GM23338 (cell line): Measurements from ENCODE around the gene PITPNC1. TPM values are rescaled to one million over a fixed set of nuclear protein-coding genes. Genes with fewer than 3 reads are reported as not detected.
A peak's percentile ranks its signal among the peaks of the same experiment; 100 is the strongest.

Experiments used
- ATAC-seq: fragments of 200-7000 bp; cut with Tn5 transposase; 3 replicates; pipeline ENCODE4 v1.9.1; 2020
- DNase-seq: peaks from one replicate; pipeline ENCODE4 v3.0.0-alpha.2; 2015; ENCODE audit warnings: low spot score
- H2AFZ ChIP-seq: fragments of 200-600 bp; sonication (generic); 2 replicates; pipeline ENCODE4 v1.8.0; 2016; ENCODE audit warnings: antibody characterized with exemption, mild to moderate bottlenecking, moderate library complexity
- H3F3A ChIP-seq: fragments of 200-600 bp; sonication (generic); replicated peaks from 2 replicates; pipeline ENCODE4 v1.8.0; 2017; ENCODE audit warnings: antibody characterized with exemption, mixed run types, low read depth
- H3K27ac ChIP-seq: fragments of 200-600 bp; sonication (generic); 2 replicates; pipeline ENCODE4 v1.6.1; 2016; ENCODE audit warnings: low read depth
- H3K27me3 ChIP-seq: fragments of 200-600 bp; sonication (generic); 2 replicates; pipeline ENCODE4 v1.8.0; 2016; ENCODE audit warnings: mild to moderate bottlenecking, mixed run types, moderate library complexity; ENCODE audit not compliant: insufficient read depth
- H3K36me3 ChIP-seq: fragments of 200-600 bp; sonication (generic); 2 replicates; pipeline ENCODE4 v1.8.0; 2016; ENCODE audit warnings: mild to moderate bottlenecking; ENCODE audit not compliant: insufficient read depth
- H3K4me1 ChIP-seq: fragments of 200-600 bp; sonication (generic); 2 replicates; pipeline ENCODE4 v1.8.0; 2016; ENCODE audit warnings: mild to moderate bottlenecking, moderate library complexity; ENCODE audit not compliant: insufficient read depth
- H3K4me2 ChIP-seq: fragments of 200-600 bp; sonication (generic); 2 replicates; pipeline ENCODE4 v1.7.1; 2017; ENCODE audit warnings: mixed run types
- H3K4me3 ChIP-seq: fragments of 200-600 bp; sonication (generic); 2 replicates; pipeline ENCODE4 v1.6.1; 2016; ENCODE audit warnings: mixed run types
- H3K79me2 ChIP-seq: fragments of 200-600 bp; sonication (generic); replicated peaks from 2 replicates; pipeline ENCODE4 v1.8.0; 2017; ENCODE audit warnings: mild to moderate bottlenecking; ENCODE audit not compliant: insufficient read depth
- H3K9me2 ChIP-seq: fragments of 200-600 bp; sonication (generic); 2 replicates; pipeline ENCODE4 v1.8.0; 2017; ENCODE audit not compliant: insufficient read depth
- H4K20me1 ChIP-seq: fragments of 200-600 bp; sonication (generic); replicated peaks from 2 replicates; pipeline ENCODE4 v1.8.0; 2017; ENCODE audit warnings: mild to moderate bottlenecking; ENCODE audit not compliant: insufficient read depth
- H3K27ac Mint-ChIP-seq: 2 replicates; pipeline ENCODE4 v1.8.0; 2020; ENCODE audit warnings: inconsistent platforms, mild to moderate bottlenecking, moderate library complexity, mixed read lengths
- H3K27me3 Mint-ChIP-seq: 3 replicates; pipeline ENCODE4 v1.8.0; 2022; ENCODE audit warnings: low read depth, mild to moderate bottlenecking, moderate library complexity, mixed read lengths, inconsistent platforms; ENCODE audit not compliant: insufficient read depth, poor library complexity
- H3K36me3 Mint-ChIP-seq: 3 replicates; pipeline ENCODE4 v1.8.0; 2021; ENCODE audit warnings: low read depth, mild to moderate bottlenecking, inconsistent platforms, moderate library complexity, mixed read lengths
- H3K4me1 Mint-ChIP-seq: 3 replicates; pipeline ENCODE4 v1.8.0; 2020; ENCODE audit warnings: mild to moderate bottlenecking, inconsistent platforms, mixed read lengths
- H3K4me3 Mint-ChIP-seq: 3 replicates; pipeline ENCODE4 v1.8.0; 2021; ENCODE audit warnings: moderate library complexity, mild to moderate bottlenecking, inconsistent platforms, mixed read lengths
- H3K9me3 Mint-ChIP-seq: 3 replicates; pipeline ENCODE4 v1.8.0; 2020; ENCODE audit warnings: moderate library complexity, mild to moderate bottlenecking, inconsistent platforms, mixed read lengths
- CREB1 ChIP-seq: fragments of 250-450 bp; sonication (Bioruptor Pico); IDR thresholded peaks from 2 replicates; pipeline ENCODE4 v1.5.0; 2020; ENCODE audit warnings: low read depth, mild to moderate bottlenecking, moderate library complexity
- EZH2 ChIP-seq: fragments of 200-600 bp; sonication (generic); IDR thresholded peaks from one replicate; pipeline ENCODE4 v1.8.0; 2017; ENCODE audit warnings: antibody characterized with exemption, mild to moderate bottlenecking, low read depth; ENCODE audit not compliant: unreplicated experiment
- EZH2phosphoT487 ChIP-seq: fragments of 200-600 bp; sonication (generic); IDR thresholded peaks from one replicate; pipeline ENCODE4 v1.8.1; 2018; ENCODE audit warnings: antibody characterized with exemption; ENCODE audit not compliant: unreplicated experiment
- NANOG ChIP-seq: IDR thresholded peaks from 2 replicates; pipeline ENCODE4 v1.6.1; 2016; ENCODE audit warnings: antibody characterized with exemption, borderline replicate concordance
- POLR2AphosphoS5 ChIP-seq: IDR thresholded peaks from 2 replicates; pipeline ENCODE4 v1.6.1; 2016; ENCODE audit warnings: antibody characterized with exemption, low read depth
- STAT1 ChIP-seq: IDR thresholded peaks from one replicate; pipeline ENCODE4 v1.6.1; 2016; ENCODE audit warnings: antibody characterized with exemption; ENCODE audit not compliant: unreplicated experiment
- polyA plus RNA-seq: library from polyadenylated mRNA; unstranded; fragments of >200 nt; fragmentation: Nextera tagmentation; extraction: Ambion mirVana; gene quantifications from 2 replicates; pipeline ENCODE4 v1.2.1, GENCODE V29; 2016
- total RNA-seq: library from RNA; depleted of rRNA; stranded (reverse); fragments of >200 nt; shearing (Covaris generic); gene quantifications from 2 replicates; pipeline ENCODE4 v1.2.3, GENCODE V29; 2014
- TF ChIP-seq, protein P1 (sequence below): IDR thresholded peaks from one replicate; pipeline ENCODE4 v1.6.1; 2018; ENCODE audit warnings: antibody characterized with exemption; ENCODE audit not compliant: unreplicated experiment
- TF ChIP-seq, protein P2 (sequence below): fragments of 250-450 bp; sonication (Bioruptor Pico); IDR thresholded peaks from 2 replicates; pipeline ENCODE4 v1.5.0; 2020; ENCODE audit warnings: mild to moderate bottlenecking, moderate library complexity
- TF ChIP-seq, protein P3 (sequence below): IDR thresholded peaks from 2 replicates; pipeline ENCODE4 v1.6.1; 2016; ENCODE audit warnings: antibody characterized with exemption

Gene PITPNC1
- total and polyA plus RNA-seq, 2 experiments from 2014 or later, result 23.0 to 32.6 TPM

DNA sequence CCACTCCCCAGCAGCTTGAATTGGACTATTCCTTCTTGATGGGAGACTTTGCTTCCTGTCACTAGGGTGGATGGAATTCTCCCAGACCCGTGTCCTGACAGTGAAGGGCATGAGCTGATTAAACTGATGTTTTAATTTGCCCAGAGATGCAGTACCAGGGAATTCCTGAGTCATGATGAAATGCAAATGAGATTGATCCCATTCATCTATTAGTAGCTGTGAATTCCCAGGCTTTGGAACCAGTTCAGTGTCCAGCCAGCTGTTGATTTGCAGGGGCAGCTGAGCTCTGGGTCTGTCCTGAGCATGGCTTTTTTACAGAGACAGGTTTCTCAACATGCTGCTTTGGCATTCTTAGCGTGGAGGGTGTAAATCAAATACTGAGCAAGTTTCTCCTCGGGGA, 157.9 kb downstream of the PITPNC1 start:
- Mint-ChIP-seq H3K27me3 (peaks cover 6% of the 10 kb centered on the region), H3K9me3 (no peaks in the 10 kb centered on the region), H3K4me3 (no peak overlapping the region), H3K4me1 (peaks cover 27% of the 10 kb centered on the region), H3K27ac (peak overlapping the region; percentile 87), H3K36me3 (peaks cover 43% of the 10 kb centered on the region)
- no peak overlapping the region for H3K4me3 ChIP-seq
- no peaks in the 10 kb centered on the region for H3K27me3 ChIP-seq
- no peak for DNase-seq
- no peak overlapping the region for H2AFZ ChIP-seq
- H3K79me2 ChIP-seq, result peaks cover 26% of the 10 kb centered on the region
- peaks cover 29% of the 10 kb centered on the region; the same call in 1 of the 2 replicates for H3K4me1 ChIP-seq
- no peaks in the 10 kb centered on the region for H3F3A ChIP-seq
- no peaks in the 10 kb centered on the region for H3K9me2 ChIP-seq
- H3K36me3 ChIP-seq, result 0 out of 2 replicates have a peak, but pooled peaks cover 2% of the 10 kb centered on the region
- TF ChIP-seq, protein P1, sequence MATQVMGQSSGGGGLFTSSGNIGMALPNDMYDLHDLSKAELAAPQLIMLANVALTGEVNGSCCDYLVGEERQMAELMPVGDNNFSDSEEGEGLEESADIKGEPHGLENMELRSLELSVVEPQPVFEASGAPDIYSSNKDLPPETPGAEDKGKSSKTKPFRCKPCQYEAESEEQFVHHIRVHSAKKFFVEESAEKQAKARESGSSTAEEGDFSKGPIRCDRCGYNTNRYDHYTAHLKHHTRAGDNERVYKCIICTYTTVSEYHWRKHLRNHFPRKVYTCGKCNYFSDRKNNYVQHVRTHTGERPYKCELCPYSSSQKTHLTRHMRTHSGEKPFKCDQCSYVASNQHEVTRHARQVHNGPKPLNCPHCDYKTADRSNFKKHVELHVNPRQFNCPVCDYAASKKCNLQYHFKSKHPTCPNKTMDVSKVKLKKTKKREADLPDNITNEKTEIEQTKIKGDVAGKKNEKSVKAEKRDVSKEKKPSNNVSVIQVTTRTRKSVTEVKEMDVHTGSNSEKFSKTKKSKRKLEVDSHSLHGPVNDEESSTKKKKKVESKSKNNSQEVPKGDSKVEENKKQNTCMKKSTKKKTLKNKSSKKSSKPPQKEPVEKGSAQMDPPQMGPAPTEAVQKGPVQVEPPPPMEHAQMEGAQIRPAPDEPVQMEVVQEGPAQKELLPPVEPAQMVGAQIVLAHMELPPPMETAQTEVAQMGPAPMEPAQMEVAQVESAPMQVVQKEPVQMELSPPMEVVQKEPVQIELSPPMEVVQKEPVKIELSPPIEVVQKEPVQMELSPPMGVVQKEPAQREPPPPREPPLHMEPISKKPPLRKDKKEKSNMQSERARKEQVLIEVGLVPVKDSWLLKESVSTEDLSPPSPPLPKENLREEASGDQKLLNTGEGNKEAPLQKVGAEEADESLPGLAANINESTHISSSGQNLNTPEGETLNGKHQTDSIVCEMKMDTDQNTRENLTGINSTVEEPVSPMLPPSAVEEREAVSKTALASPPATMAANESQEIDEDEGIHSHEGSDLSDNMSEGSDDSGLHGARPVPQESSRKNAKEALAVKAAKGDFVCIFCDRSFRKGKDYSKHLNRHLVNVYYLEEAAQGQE, result no peak
- TF ChIP-seq, protein P2, sequence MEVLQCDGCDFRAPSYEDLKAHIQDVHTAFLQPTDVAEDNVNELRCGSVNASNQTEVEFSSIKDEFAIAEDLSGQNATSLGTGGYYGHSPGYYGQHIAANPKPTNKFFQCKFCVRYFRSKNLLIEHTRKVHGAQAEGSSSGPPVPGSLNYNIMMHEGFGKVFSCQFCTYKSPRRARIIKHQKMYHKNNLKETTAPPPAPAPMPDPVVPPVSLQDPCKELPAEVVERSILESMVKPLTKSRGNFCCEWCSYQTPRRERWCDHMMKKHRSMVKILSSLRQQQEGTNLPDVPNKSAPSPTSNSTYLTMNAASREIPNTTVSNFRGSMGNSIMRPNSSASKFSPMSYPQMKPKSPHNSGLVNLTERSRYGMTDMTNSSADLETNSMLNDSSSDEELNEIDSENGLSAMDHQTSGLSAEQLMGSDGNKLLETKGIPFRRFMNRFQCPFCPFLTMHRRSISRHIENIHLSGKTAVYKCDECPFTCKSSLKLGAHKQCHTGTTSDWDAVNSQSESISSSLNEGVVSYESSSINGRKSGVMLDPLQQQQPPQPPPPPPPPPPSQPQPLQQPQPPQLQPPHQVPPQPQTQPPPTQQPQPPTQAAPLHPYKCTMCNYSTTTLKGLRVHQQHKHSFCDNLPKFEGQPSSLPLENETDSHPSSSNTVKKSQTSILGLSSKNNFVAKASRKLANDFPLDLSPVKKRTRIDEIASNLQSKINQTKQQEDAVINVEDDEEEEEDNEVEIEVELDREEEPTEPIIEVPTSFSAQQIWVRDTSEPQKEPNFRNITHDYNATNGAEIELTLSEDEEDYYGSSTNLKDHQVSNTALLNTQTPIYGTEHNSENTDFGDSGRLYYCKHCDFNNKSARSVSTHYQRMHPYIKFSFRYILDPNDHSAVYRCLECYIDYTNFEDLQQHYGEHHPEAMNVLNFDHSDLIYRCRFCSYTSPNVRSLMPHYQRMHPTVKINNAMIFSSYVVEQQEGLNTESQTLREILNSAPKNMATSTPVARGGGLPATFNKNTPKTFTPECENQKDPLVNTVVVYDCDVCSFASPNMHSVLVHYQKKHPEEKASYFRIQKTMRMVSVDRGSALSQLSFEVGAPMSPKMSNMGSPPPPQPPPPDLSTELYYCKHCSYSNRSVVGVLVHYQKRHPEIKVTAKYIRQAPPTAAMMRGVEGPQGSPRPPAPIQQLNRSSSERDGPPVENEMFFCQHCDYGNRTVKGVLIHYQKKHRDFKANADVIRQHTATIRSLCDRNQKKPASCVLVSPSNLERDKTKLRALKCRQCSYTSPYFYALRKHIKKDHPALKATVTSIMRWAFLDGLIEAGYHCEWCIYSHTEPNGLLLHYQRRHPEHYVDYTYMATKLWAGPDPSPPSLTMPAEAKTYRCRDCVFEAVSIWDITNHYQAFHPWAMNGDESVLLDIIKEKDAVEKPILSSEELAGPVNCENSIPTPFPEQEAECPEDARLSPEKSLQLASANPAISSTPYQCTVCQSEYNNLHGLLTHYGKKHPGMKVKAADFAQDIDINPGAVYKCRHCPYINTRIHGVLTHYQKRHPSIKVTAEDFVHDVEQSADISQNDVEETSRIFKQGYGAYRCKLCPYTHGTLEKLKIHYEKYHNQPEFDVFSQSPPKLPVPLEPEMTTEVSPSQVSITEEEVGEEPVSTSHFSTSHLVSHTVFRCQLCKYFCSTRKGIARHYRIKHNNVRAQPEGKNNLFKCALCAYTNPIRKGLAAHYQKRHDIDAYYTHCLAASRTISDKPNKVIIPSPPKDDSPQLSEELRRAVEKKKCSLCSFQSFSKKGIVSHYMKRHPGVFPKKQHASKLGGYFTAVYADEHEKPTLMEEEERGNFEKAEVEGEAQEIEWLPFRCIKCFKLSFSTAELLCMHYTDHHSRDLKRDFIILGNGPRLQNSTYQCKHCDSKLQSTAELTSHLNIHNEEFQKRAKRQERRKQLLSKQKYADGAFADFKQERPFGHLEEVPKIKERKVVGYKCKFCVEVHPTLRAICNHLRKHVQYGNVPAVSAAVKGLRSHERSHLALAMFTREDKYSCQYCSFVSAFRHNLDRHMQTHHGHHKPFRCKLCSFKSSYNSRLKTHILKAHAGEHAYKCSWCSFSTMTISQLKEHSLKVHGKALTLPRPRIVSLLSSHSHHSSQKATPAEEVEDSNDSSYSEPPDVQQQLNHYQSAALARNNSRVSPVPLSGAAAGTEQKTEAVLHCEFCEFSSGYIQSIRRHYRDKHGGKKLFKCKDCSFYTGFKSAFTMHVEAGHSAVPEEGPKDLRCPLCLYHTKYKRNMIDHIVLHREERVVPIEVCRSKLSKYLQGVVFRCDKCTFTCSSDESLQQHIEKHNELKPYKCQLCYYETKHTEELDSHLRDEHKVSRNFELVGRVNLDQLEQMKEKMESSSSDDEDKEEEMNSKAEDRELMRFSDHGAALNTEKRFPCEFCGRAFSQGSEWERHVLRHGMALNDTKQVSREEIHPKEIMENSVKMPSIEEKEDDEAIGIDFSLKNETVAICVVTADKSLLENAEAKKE (CRISPR knock-in tag), result no peak
- TF ChIP-seq POLR2AphosphoS5 (no peak), EZH2phosphoT487 (no peak), EZH2 (no peak), NANOG (no peak), STAT1 (no peak), CREB1 (CRISPR knock-in tag) (no peak)
- TF ChIP-seq, protein P3, sequence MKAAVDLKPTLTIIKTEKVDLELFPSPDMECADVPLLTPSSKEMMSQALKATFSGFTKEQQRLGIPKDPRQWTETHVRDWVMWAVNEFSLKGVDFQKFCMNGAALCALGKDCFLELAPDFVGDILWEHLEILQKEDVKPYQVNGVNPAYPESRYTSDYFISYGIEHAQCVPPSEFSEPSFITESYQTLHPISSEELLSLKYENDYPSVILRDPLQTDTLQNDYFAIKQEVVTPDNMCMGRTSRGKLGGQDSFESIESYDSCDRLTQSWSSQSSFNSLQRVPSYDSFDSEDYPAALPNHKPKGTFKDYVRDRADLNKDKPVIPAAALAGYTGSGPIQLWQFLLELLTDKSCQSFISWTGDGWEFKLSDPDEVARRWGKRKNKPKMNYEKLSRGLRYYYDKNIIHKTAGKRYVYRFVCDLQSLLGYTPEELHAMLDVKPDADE, result no peak
- H3K4me2 ChIP-seq, result no peak overlapping the region
- ATAC-seq, result no peak; the same call in 2 of the 3 replicates
- 0 out of 2 replicates have a peak overlapping the region, but pooled peaks have one; percentile 13 for H3K27ac ChIP-seq
- H4K20me1 ChIP-seq, result no peaks in the 10 kb centered on the region
